ENCODE data around the gene SLC2A4. TPM values are rescaled to one million over a fixed set of nuclear protein-coding genes. Genes with fewer than 3 reads are reported as not detected.

Gene SLC2A4
- total RNA-seq: 6.1 TPM

GRCh38 chr17:7281074-7281952 lies at the start of gene SLC2A4:
SLC2A4 (plus strand) TSS chr17:7281718; CDS start chr17:7281935, 217 bp downstream.
- peak; percentile 96 for DNase-seq (ENCODE audit: low spot score)
- ATAC-seq: peak; percentile 93
- intact Hi-C loops (cut with DNase I): no loop called here

DNA sequence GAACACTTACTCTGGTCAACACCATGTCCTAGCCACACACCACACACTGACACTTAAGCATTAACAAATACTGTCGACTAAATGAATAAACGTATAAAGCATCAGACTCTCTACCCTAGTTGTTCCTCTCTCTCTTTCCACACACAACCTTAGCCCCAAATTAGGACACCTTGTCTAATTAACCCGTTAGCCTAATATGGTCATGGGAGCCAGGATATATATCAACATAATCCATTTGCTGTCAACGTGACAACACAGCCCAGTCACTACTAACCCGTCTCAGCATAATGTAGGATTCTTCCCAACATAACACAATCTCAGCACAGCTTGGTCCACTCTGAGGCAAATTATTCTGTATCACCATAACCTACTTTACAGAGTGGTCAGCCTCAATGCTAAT lies 49.4 kb upstream of the SLC2A4 start:
- DNase-seq (ENCODE audit: low spot score) (no peak), ATAC-seq (no peak)
- intact Hi-C loops (cut with DNase I): no loop called here

GRCh38 chr17:7233701-7234082 lies 47.8 kb upstream of the SLC2A4 start:
- intact Hi-C loops (cut with DNase I): no loop called here

DNA sequence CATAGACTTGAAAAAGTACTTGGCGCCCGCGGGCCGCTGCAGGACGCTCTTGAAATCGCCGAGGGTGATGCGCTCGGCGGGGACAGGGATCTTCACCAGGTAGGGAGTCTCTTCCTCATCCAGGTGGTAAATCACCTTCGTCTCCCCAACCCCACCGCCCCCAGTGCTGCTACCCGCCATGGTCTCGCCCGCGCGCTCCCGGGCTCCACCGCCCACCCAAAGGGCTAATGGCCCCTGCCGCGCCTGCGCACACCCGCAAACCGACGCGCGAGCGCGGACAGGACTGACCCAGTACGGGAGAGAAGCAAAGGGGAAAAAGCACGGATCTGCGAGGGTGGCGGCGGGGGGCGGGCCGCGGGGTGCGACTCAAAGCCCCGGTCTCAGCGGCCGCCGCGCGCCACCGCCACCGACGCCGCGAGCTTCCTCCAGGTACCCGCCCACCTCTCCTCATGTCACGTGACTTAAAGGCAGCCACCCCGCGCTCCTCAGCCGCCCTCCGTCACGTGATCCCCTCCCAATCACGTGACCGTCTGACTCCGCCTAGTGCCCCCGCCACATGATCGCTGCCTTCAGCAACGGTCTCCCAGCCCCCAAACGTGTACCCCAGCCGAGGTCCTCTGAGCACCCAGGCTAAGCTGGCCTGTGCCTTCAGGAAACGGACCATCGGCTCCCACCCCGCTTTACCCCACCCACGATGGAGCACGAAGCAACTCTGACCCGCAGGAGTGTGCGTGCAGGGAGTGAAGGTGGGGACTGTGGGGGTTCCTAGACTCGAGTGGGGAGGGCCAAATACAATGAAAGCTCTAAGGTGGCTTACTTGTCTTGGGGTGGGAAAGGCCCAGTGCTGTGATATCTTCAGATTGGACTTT lies 47.2 kb upstream of the SLC2A4 start, which contains the start of gene DVL2:
DVL2 (minus strand) TSS at position 435 of the 869 bp plus-strand sequence; CDS start at position 180, 255 bp downstream.
- intact Hi-C loops (cut with DNase I): no loop called here
- DNase-seq (ENCODE audit: low spot score): peak; percentile 99
- ATAC-seq: peak; percentile 67

More at GRCh38 chr17:7233701-7234082, 47.8 kb upstream of the SLC2A4 start:
- DNase-seq (ENCODE audit: low spot score) (no peak), ATAC-seq (no peak)

GRCh38 chr17:7235693-7236665 lies 45.5 kb upstream of the SLC2A4 start:
- intact Hi-C loops (cut with DNase I): no loop called here
- DNase-seq (ENCODE audit: low spot score) (no peak), ATAC-seq (no peak)

GRCh38 chr17:7236808-7237207 lies 44.7 kb upstream of the SLC2A4 start:
- ATAC-seq (no peak), DNase-seq (ENCODE audit: low spot score) (no peak)
- intact Hi-C loops (cut with DNase I): no loop called here

DNA sequence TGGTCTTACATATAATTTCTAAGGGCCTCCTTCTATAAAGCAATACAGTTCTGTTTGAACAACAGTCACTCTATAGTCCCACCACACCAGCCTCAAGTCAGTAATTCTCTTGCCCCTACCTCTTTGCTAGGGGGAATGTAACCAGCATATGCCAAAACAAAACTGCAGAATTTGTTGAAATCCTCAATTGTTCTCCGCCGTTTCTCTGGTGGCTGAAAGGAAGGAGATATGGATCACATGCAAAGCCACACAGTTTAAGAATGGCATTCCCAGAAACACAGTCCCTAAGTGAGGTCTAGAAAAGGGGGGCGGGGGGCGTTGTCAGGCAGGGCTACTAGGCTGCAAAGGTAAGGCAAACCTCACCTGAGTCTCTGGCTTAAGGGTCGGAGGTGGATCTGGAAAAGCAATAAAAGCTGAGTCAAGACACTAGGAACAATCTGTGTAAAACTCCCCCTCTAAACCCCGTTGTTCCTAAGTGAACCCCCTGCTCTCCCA lies 44.2 kb upstream of the SLC2A4 start:
- DNase-seq (ENCODE audit: low spot score): no peak
- ATAC-seq: no peak
- intact Hi-C loops (cut with DNase I): no loop called here

GRCh38 chr17:7237761-7238419 lies 43.6 kb upstream of the SLC2A4 start:
- intact Hi-C loops (cut with DNase I): no loop called here
- ATAC-seq: peak; percentile 1
- peak; percentile 93 for DNase-seq (ENCODE audit: low spot score)

- ATAC-seq: no peak
- intact Hi-C loops (cut with DNase I): no loop called here
- no peak for DNase-seq (ENCODE audit: low spot score)
These were observed 43.0 kb upstream of the SLC2A4 start for GRCh38 chr17:7238420-7239090.

- ATAC-seq: peak; percentile 87
- intact Hi-C loops (cut with DNase I): no loop called here
- DNase-seq (ENCODE audit: low spot score): peak; percentile 100
These were observed 42.2 kb upstream of the SLC2A4 start, which contains the start of gene PHF23 for GRCh38 chr17:7239091-7240027. PHF23 (minus strand) TSS chr17:7239457; CDS start chr17:7239279, 178 bp downstream.

- DNase-seq (ENCODE audit: low spot score) (no peak), ATAC-seq (no peak)
- intact Hi-C loops (cut with DNase I): no loop called here
These were observed 41.1 kb upstream of the SLC2A4 start for GRCh38 chr17:7240375-7240774.

- DNase-seq (ENCODE audit: low spot score): no peak
- intact Hi-C loops (cut with DNase I): no loop called here
- no peak for ATAC-seq
These were observed 40.3 kb upstream of the SLC2A4 start for GRCh38 chr17:7241090-7241733.

DNA sequence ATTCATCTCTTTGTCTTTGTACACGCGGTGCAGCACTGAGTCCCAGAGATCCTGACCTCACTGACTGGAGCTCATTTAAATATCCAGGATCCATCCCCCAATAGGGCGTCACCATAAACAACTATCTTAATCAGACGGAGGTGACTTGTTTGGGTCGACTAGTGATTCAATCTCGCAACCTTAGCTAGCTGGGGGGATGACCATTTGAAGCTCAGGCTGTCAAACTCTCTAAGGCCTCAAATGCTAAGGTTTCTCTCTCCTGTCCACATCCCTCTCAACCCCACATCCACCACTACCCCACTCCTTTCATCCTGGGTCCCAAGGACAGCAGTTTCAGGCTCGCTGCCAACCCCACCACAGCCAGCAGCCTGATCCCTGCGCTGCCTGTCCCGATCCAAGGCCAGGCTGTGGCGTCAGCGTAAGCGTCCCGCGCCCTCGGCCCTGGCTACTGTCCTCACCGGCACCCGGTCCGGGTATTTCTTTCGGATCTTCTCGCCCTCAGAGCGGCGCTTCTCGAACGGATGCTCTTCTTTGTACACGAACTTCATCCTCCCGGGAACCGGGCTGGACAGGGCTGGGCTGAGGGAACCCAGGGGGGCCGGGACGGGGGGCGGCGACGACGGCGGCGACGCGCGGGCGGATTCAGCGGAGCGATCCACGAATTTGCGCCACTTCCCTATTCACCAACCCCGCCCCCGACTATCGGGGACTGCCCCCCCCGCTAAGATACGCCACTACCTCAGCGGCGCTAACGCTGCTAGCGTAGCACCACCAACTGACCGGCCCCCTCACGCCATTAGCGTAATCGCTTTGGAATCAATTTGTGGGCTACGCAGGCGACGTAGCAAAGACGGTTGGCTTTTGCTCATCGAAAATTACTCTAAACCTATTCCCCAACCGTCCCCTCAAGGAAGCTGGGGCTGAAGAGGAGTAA lies 39.5 kb upstream of the SLC2A4 start, which contains the start of gene GABARAP:
GABARAP (minus strand) TSS at position 667 of the 934 bp plus-strand sequence; CDS start at position 548, 119 bp downstream.
- ATAC-seq: peak; percentile 67
- peak; percentile 99 for DNase-seq (ENCODE audit: low spot score)
- intact Hi-C loops (cut with DNase I): no loop called here

GRCh38 chr17:7242717-7243452 lies 38.6 kb upstream of the SLC2A4 start:
- intact Hi-C loops (cut with DNase I): no loop called here
- ATAC-seq: peak; percentile 75
- DNase-seq (ENCODE audit: low spot score): peak; percentile 99
